GM19324 (cell line): ENCODE results near the gene LYRM2.

Experiments used
- ATAC-seq: cut with Tn5 transposase; IDR thresholded peaks from one replicate; pipeline ENCODE4 v1.9.1; 2021; ENCODE audit warnings: mild to moderate bottlenecking, moderate library complexity; ENCODE audit not compliant: unreplicated experiment, low FRiP score

LYRM2 gene

GRCh38 chr6:89638320-89639195 lies at the start of gene LYRM2:
Gene LYRM2, minus strand, starts transcription at chr6:89638747. Its CDS starts 31 bp downstream, at chr6:89638716.
- ATAC-seq = peak; percentile 100

GRCh38 chr6:89688328-89688727 lies 49.8 kb upstream of the LYRM2 start:
- ATAC-seq = no peak

- ATAC-seq = no peak
These were observed 46.8 kb upstream of the LYRM2 start for GRCh38 chr6:89685311-89685710.

GRCh38 chr6:89682991-89683390 lies 44.4 kb upstream of the LYRM2 start:
- no peak for ATAC-seq

GRCh38 chr6:89681983-89682564 lies 43.5 kb upstream of the LYRM2 start:
- no peak for ATAC-seq

- no peak for ATAC-seq
These were observed 42.0 kb upstream of the LYRM2 start for GRCh38 chr6:89680551-89680950.

- no peak for ATAC-seq
These were observed 41.6 kb upstream of the LYRM2 start for GRCh38 chr6:89680150-89680549.

GRCh38 chr6:89679215-89680120 lies 40.9 kb upstream of the LYRM2 start:
- no peak for ATAC-seq

- ATAC-seq = no peak
These were observed 40.0 kb upstream of the LYRM2 start for GRCh38 chr6:89678531-89678930.

- no peak for ATAC-seq
These were observed 37.6 kb upstream of the LYRM2 start for GRCh38 chr6:89675949-89676748.

- no peak for ATAC-seq
These were observed 32.5 kb upstream of the LYRM2 start for GRCh38 chr6:89670935-89671565.

GRCh38 chr6:89669002-89669401 lies 30.5 kb upstream of the LYRM2 start:
- ATAC-seq = no peak

- ATAC-seq = no peak
These were observed 29.5 kb upstream of the LYRM2 start for GRCh38 chr6:89667872-89668556.

- no peak for ATAC-seq
These were observed 24.2 kb upstream of the LYRM2 start for GRCh38 chr6:89662659-89663223.

- no peak for ATAC-seq
These were observed 23.0 kb upstream of the LYRM2 start for GRCh38 chr6:89661559-89661958.

GRCh38 chr6:89660981-89661380 lies 22.4 kb upstream of the LYRM2 start:
- no peak for ATAC-seq

GRCh38 chr6:89657445-89658158 lies 19.1 kb upstream of the LYRM2 start:
- ATAC-seq = no peak

GRCh38 chr6:89655122-89655521 lies 16.6 kb upstream of the LYRM2 start:
- no peak for ATAC-seq
